Right lobe of liver (tissue), 6 donors: ENCODE data around the gene TUBA3C. TPM values are rescaled to one million over a fixed set of nuclear protein-coding genes. Genes with fewer than 3 reads are reported as not detected.

ENCODE experiments used
- ATAC-seq, 4 donors: fragments of 200-7000 bp; cut with Tn5 transposase; one replicate each; pipeline ENCODE4 v1.9.1; 2020; ENCODE audit warnings: mild to moderate bottlenecking in 4 of 4, moderate library complexity in 4 of 4
- DNase-seq, 3 donors: peaks; one replicate each; pipeline ENCODE4 v3.0.0-alpha.2; 2020
- H3K27ac ChIP-seq, 3 donors: fragments of 200-600 bp; one replicate each; pipeline ENCODE4 v1.8.0; 2022
- H3K27me3 ChIP-seq, 2 donors: fragments of 200-600 bp; one replicate each; pipeline ENCODE4 v1.8.0; 2022
- H3K36me3 ChIP-seq, 4 donors: fragments of 200-600 bp; sonication (generic) in 1 of 4; one replicate each; pipeline versions ENCODE4 v1.5.1 to v1.8.0; 2017 to 2022; ENCODE audit warnings: control low read depth in 1 of 4
- H3K4me1 ChIP-seq, 4 donors: fragments of 200-600 bp; sonication (generic) in 1 of 4; one replicate each; pipeline versions ENCODE4 v1.5.1 to v1.8.0; 2017 to 2022; ENCODE audit warnings: control low read depth in 1 of 4
- H3K4me3 ChIP-seq, 3 donors: fragments of 200-600 bp; one replicate each; pipeline ENCODE4 v1.8.0; 2022
- H3K9me3 ChIP-seq, 4 donors: fragments of 200-600 bp; sonication (generic) in 1 of 4; one replicate each; pipeline versions ENCODE4 v1.5.1 to v1.8.0; 2017 to 2022; ENCODE audit warnings: control low read depth in 1 of 4
- POLR2A ChIP-seq: fragments of 450-650 bp; IDR thresholded peaks from one replicate; pipeline ENCODE4 v1.6.1; 2017; ENCODE audit warnings: antibody characterized with exemption, mild to moderate bottlenecking
- WGBS: methylation state at CpG from one replicate; pipeline ENCODE4 v1.1.6; 2018; ENCODE audit warnings: low coverage, low lambda C conversion rate; ENCODE audit not compliant: insufficient coverage; ENCODE audit errors: missing lambda C conversion rate; 5-methylcytosine and 5-hydroxymethylcytosine counted together
- intact Hi-C, 2 donors: fragments of 100-400 bp; cut with DNase I; formaldehyde crosslinking; loops; one replicate each; pipeline versions ENCODE4 v1.11.2 to v1.14.1; 2022
- total RNA-seq, 6 experiments: library from RNA; depleted of rRNA in 2 of 6; stranded (reverse); fragments of >200 nt in 2 of 6; fragmentation: NEBNext Ultra II Directional in 3 of 6; extraction: Animal tissue kit (Norgen Biotek cat#: 25700) in 3 of 6; gene quantifications; one replicate each; pipeline versions ENCODE4 v1.1.0 to v1.2.4, GENCODE V29; 2016 to 2023
- TF ChIP-seq, protein P1 (sequence below), 4 donors: fragments of 200-600 bp in 3 of 4; fragments of 450-650 bp in 1 of 4; IDR thresholded peaks; one replicate each; pipeline versions ENCODE4 v1.5.1 to v1.8.0; 2016 to 2022; ENCODE audit warnings: antibody characterized with exemption in 4 of 4, mild to moderate bottlenecking in 2 of 4
- donor health status: DM: no; HTN: yes; CAD: no.
- donor health status: DM: no; HTN: no; CAD: no.
- donor health status: DM: no; HTN: no; CAD: no.
- donor health status: DM: no; HTN: yes; CAD: no.
- donor health status: DM: no; HTN: yes; CAD: no.

Gene TUBA3C
- total RNA-seq, 6 experiments from 2014 or later = not detected

DNA sequence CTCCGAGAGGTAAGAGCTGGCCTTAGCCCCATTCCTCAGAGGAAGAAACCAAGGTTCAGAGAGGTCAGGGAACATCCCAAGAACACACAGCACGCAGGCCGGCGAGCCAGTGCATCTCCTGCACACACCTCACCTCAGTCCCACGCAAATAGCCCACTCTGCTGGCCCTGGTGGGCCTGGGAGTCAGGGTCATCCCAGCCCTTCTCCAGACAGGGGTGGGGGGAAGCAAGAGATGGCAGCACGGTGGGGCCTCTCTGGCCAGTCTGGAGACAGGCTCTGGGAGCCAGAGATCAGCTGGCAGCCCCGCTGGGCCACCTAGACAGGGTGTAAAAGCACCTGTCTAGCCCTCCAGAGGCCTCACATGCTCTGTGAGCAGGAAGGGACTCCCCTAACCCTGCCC, 26.8 kb downstream of the TUBA3C start:
- Histone ChIP-seq H3K4me1 (no peaks in the 10 kb centered on the region), H3K27ac (no peak overlapping the region), H3K27me3 (no peaks in the 10 kb centered on the region), H3K4me3 (no peak overlapping the region), H3K36me3 (no peaks in the 10 kb centered on the region), H3K9me3 (no peaks in the 10 kb centered on the region)
- DNase-seq (no peak), ATAC-seq (no peak)
- TF ChIP-seq, protein P1, sequence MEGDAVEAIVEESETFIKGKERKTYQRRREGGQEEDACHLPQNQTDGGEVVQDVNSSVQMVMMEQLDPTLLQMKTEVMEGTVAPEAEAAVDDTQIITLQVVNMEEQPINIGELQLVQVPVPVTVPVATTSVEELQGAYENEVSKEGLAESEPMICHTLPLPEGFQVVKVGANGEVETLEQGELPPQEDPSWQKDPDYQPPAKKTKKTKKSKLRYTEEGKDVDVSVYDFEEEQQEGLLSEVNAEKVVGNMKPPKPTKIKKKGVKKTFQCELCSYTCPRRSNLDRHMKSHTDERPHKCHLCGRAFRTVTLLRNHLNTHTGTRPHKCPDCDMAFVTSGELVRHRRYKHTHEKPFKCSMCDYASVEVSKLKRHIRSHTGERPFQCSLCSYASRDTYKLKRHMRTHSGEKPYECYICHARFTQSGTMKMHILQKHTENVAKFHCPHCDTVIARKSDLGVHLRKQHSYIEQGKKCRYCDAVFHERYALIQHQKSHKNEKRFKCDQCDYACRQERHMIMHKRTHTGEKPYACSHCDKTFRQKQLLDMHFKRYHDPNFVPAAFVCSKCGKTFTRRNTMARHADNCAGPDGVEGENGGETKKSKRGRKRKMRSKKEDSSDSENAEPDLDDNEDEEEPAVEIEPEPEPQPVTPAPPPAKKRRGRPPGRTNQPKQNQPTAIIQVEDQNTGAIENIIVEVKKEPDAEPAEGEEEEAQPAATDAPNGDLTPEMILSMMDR (IDR thresholded peaks at IDR 0.05) = no peak
- no peak for TF ChIP-seq POLR2A
- intact Hi-C loops = no loop called here
- WGBS = no CpG with 5 or more reads among the region's 7 CpGs

DNA sequence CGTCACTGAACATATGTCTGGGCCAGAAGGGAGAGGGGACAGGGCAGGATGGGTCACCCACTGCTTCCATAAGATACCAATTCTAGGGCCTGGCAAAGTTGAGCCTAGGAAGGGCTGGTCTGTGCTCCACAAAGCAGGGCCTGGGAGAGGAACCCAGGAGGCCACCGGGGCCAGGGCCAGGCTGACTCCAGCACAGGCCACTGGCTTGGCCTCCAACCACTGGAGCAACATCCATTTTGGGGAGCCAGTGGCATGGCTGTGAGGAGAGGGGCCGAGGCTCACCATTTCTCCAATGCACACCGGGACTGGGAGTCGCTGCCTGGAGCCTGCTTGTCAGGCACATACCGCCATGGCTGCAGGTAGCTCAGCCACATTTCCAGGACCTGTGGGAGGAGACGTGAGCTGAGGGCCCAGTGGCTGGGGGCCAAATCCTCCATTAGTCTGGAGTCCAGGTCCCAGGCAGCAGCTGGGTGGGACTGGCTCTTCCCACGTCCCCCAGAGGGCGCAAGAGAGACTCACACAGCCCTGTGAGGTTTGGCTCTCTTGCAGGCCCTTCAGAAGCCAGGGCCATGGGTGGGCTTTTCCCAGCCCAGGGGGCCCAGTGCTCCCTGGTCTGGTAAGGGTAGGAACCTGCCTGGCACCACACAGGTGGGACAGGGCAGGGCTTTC, 27.7 kb downstream of the TUBA3C start:
- DNase-seq (no peak), ATAC-seq (no peak)
- no peaks in the 10 kb centered on the region for H3K4me1 ChIP-seq
- TF ChIP-seq, protein P1 (IDR thresholded peaks at IDR 0.05) = peak in 2 of 4 donors; percentile 8 to 28
- no peak for TF ChIP-seq POLR2A
- intact Hi-C loops = no loop called here
- no peak overlapping the region for H3K4me3 ChIP-seq
- H3K27ac ChIP-seq = no peak overlapping the region
- WGBS = 53% methylated on average over 3 of the region's 9 CpGs
- H3K27me3 ChIP-seq = no peaks in the 10 kb centered on the region
- H3K9me3 ChIP-seq = no peaks in the 10 kb centered on the region
- H3K36me3 ChIP-seq = no peaks in the 10 kb centered on the region

DNA sequence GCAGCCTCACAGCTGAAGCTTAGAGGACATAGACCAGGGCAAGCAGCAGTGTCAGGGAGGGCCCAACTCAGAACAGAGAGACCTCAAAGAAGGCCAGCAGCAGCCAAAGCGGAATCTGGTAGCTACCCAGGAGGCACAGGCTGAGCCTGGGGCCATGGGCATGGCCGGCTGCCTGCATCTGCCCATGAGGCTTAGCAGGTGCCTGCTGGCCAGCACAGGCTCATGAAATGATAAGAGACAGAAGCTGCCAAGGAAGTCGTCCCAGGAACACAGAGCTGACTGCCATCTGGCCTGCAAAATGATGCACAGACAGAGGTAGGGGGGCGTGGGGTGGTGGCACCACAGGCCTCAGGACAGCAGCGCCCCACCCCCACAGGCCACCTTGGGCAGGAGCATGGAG, 29.2 kb downstream of the TUBA3C start:
- ATAC-seq = no peak
- TF ChIP-seq, protein P1 (IDR thresholded peaks at IDR 0.05) = no peak
- no peak for TF ChIP-seq POLR2A
- intact Hi-C loops = no loop called here
- Histone ChIP-seq H3K4me3 (no peak overlapping the region), H3K27me3 (no peaks in the 10 kb centered on the region), H3K36me3 (no peaks in the 10 kb centered on the region), H3K4me1 (no peaks in the 10 kb centered on the region), H3K9me3 (no peaks in the 10 kb centered on the region), H3K27ac (no peak overlapping the region)
- WGBS = 40% methylated on average over 1 of the region's 5 CpGs
- DNase-seq = no peak

DNA sequence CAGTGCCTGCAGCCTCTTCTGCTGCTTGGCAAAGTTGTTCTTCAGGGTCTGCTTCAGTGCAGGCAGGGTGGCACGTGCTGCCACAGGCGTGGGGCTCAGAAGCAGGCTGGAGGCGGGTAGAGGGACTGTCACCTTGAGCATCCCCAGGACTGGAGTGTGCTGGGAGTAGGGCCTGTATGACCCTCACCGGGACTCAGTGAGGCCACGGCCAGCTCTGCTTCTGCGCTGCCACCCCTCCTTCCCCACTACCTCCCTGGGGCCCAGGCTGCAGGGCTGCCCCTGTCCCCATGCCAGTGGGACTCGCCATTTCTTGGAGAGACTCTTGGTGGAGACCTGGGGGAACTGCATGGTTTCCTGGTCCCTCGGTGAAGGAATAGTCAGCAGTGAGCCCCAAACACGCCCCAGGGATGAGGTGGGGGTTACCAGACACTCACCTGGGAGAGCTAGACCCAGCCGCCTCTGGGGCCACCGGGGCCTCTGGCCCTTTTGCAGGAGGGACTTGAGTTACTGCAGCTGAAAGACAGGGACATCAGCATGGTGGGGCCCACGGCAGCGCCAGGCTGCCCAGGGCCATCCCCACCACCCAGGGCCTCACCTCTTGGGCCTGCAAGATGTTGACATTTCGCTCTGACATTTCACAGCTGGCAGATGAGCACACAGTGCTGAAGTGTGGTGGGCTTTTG, 29.9 kb downstream of the TUBA3C start:
- ATAC-seq = no peak
- H3K4me1 ChIP-seq = no peaks in the 10 kb centered on the region
- H3K36me3 ChIP-seq = no peaks in the 10 kb centered on the region
- H3K27ac ChIP-seq = no peak overlapping the region
- no peak overlapping the region for H3K4me3 ChIP-seq
- DNase-seq = no peak
- H3K27me3 ChIP-seq = no peaks in the 10 kb centered on the region
- H3K9me3 ChIP-seq = no peaks in the 10 kb centered on the region
- 60% methylated on average over 1 of the region's 14 CpGs for WGBS
- intact Hi-C loops = no loop called here
- no peak for TF ChIP-seq POLR2A
- TF ChIP-seq, protein P1 (IDR thresholded peaks at IDR 0.05) = no peak
